Renal cortical epithelial cell (primary cell): ENCODE measurements around the gene ZC2HC1B. TPM values are rescaled to one million over a fixed set of nuclear protein-coding genes. Genes with fewer than 3 reads are reported as not detected.
"Not testable (repeated sequence)": the region's sequence is repeated elsewhere in the genome, so short reads cannot be mapped to it uniquely, and the experiment has no call there.

ENCODE experiments used
- DNase-seq: peaks from one replicate; pipeline ENCODE4 v3.0.0-alpha.2; 2011; ENCODE audit warnings: low read depth
- total RNA-seq: library from RNA; depleted of rRNA; stranded (reverse); fragments of >200 nt; gene quantifications from 2 replicates; pipeline ENCODE4 v1.2.3, GENCODE V29; 2014

The ZC2HC1B gene
- total RNA-seq, 1 donor from 2014 or later: not detected

- not testable (repeated sequence) for DNase-seq
These were observed 4.5 kb downstream of the ZC2HC1B start for GRCh38 chr6:143868808-143869207.

DNA sequence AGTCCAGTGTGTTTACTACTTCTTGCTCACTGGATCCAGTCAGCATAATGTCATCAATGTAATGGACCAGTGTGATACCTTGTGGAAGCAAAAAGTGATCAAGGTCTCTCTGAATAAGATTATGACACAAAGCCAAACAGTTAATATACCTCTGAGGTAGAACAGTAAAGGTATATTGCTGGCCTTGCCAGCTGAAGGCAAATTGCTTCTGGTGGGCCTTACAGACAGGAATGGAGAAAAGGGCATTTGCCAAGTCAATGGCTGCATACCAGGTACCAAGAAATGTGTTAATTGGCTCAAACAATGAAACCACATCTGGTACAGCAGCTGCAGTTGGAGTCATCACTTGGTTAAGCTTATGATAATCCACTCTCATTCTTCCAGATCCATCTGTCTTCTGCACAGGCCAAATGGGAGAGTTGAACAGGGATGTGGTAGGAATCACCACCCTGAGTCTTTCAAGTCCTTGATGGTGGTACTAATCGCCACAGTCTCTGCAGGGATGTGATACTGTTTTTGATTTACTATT is 7.0 kb downstream of the ZC2HC1B start:
- DNase-seq: not testable (repeated sequence)

DNA sequence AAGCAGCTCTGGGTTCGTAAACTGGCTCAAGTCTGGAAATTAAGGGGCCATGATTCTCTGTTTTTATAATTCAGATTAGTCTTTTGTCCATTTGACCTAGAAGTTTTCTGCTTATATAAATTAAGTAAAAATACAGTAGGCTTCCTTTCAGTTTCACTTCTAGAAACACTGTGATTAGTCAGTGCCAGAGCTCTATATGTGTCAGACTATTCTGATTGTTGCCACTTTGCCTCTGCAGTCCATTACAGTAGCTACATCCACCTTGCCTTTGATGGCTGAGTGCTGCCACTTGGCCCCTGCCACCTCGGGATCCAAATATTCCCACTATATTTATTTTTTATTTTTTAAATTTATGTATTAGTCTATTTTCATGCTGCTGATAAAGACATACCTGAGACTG is 7.9 kb downstream of the ZC2HC1B start:
- peak; percentile 13 for DNase-seq

GRCh38 chr6:143873600-143873999 is 9.3 kb downstream of the ZC2HC1B start:
- not testable (repeated sequence) for DNase-seq

GRCh38 chr6:143874503-143874902 is 10.2 kb downstream of the ZC2HC1B start:
- DNase-seq: not testable (repeated sequence)

DNA sequence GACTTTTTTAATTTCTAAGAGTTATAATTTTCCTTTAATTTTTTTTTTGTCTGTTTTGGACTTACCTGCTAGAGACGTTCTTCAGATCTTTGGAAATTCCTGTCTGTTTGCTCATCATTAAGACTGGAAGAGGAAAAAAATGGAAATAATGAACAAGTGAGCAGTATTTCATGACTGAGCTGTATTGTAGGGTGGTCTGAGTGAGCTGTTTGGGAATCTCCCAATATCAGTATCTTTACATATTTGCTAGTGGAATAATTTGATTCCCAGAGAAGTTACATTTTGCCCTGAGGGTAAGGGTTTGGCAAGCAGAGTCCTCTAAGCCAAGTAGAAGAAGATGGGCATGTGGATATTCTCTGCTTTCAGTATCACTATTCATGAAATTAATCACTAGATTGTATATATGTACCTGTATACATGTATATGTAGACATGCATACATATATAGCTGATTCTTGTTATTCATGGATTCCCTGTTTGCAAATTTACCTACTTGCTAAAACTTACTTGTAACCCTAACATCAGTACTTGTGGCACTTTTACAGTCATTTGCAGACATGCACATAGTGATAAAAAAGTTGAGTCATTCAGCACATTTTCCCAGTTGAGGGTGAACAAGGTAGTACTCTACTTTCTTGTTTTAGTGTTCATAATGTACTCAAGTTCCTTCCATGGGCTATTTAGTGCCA is 13.5 kb downstream of the ZC2HC1B start:
- no peak for DNase-seq

GRCh38 chr6:143878272-143878760 is 14.0 kb downstream of the ZC2HC1B start:
- peak; percentile 13 for DNase-seq

GRCh38 chr6:143880412-143880811 is 16.1 kb downstream of the ZC2HC1B start:
- DNase-seq: no peak

- DNase-seq: no peak
These were observed 18.2 kb downstream of the ZC2HC1B start for GRCh38 chr6:143882401-143882930.

DNA sequence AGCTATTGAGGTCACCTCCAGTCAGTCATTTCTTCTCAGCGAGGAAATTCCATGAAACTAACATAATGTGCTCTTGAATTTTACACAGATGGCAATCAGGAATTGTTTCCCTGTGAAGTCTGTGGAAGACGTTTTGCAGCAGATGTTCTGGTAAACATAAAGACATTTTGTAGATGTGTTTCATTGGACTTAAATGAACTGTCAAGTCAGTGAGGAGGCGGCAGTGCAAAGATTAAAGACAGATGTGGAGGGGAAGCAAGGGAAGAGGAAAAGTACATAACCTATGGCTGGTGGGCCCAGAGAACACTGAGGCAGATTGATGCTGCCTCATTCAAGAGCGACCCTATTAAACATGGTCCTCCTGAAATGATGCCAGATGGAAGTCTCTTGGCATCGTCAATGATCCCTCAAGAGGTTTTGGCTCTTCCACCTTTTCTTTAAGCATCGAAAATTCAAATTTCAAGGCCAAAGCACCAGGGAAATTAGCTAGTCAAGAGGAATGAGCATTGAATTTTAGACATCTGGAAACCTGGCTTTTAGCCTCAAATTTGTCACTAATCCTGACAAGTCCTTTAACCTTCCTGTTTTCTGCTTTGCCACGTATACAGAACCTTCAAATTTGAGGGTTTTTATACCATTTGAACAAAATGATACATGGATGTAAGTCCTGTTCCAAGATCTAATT is 20.1 kb downstream of the ZC2HC1B start:
- DNase-seq: no peak

DNA sequence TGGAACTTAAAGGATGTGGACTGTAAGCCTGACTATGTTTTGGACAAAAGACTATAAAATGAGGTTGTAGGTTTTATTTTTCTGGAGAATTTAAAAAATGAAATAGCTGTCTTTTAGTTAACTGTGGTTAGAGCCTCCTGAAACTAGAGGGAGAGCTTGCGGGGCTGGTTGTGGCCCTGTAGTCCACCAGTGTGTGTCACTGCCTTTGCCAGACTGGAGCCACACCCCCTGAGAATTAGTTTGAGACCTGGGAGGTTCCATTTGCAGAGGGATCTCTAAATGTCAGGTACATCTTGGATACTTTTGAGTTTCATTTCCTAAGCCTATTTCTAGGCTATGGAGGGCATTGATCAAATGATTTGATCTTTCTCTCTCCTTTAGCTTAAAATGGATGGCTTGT is 20.8 kb downstream of the ZC2HC1B start:
- no peak for DNase-seq

DNA sequence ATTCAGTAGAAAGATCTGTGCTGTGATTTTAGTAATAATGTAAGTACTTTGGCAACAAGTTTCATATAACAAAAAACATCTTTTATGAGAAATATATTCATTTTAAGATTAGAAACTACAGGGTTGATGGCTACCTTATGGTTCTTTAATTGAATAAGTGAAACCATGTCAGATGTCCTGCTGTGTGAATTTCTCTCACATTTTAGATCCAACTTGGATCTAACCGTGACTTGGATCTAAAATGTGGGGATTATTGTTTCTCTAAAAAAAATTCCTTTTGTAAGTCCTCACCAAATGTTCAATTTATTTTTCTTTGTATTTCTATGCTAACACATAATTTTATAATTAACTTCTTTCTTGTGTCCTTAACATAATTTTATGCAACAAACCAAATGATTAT is 30.4 kb downstream of the ZC2HC1B start:
- DNase-seq: no peak

DNA sequence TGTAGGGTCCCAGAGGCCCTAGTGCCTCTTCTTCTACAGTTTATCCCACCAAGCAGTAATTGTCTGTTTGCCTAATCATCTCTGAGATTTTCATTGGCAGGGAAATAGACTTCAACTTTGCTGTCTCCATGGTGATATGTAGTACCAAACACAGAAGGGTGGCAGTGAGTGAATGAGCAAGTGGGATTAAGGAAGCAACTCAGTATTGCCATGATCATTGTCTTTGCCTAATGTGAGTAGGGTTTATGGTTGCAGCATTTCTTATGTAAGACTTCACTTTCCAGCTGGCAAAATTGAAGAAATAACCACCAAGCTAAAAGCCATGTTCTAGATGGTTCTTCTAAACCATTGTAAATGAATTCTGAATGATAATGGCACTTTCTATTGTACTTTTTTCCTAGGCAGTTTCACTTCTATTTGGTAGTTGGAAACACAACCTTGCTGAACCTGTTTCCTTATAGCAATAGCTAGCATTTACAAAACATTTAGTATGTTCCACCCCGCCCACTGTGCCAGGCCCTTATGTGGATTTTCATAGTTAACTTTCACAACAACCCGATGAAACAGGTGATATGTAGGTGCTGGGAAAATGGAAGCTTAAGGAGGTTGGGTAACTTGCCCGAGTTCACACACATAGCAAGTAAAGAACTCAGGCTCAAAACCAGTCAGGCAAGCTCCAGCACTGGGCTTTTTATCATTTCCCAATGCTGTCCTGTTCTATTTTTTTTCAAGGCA is 32.0 kb downstream of the ZC2HC1B start:
- peak; percentile 50 for DNase-seq

DNA sequence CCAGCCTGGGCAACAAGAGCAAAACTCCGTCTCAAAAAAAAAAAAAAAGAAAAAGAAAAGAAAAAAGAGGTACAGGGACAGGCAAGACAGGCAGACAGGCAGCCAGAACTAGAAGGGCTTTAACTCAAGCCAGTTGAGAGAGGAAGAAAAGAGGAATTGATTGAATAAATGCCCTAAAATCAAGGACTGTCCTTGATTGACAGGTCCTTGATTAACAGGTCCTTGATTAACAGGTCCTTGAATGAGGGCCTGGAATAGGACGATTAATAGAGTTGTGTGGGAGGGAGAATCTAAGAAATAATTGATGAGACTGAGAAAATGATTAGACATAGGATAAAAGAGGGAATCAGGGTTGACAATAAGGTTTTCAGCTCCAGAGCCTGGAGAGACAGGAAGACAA is 36.1 kb downstream of the ZC2HC1B start:
- no peak for DNase-seq

DNA sequence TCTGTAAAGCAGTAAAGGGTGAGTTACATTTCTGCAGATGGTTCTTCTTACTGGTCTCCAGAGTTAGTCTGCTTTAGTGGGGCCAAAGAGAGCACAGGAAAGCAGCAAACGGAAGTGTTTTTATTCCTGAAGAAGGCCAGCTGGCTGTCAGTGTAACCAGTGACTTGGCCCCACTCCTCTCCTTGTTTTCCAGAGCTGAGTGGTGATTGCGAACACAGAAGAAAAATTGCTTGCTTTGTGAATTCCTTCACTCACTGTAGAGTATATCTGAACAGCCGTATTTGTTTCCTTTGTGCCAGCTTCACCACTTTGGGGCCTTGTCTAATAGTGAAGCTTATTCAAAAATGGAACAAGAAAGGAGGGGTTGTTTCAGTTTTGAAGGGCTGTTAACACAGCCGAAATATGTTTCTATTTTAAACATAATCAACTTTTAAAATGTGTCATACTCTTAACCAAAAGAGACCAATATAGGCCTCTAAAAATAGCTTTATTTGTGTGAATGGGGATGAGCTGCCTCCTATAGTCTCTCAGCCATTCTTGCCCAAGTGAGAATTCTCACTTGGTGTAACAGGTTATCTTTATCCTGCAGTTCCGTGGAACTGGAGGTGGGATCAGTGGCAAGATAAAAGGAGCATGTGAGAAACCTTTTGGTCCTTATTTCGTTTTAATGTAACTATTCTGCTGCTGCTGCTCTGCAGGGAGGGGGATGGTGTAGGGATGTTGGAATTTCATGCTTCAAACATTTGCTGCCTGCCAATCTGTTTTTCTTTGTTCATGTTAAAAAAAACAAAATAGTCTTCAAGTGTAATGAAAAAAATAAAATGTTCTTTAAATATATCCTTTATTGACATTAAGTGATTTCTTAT is 37.8 kb downstream of the ZC2HC1B start:
- DNase-seq: no peak

- no peak for DNase-seq
These were observed 38.6 kb downstream of the ZC2HC1B start for GRCh38 chr6:143902827-143903226.

- no peak for DNase-seq
These were observed 46.8 kb downstream of the ZC2HC1B start for GRCh38 chr6:143911028-143911427.

- DNase-seq: no peak
These were observed 48.4 kb downstream of the ZC2HC1B start for GRCh38 chr6:143912671-143913070.

DNA sequence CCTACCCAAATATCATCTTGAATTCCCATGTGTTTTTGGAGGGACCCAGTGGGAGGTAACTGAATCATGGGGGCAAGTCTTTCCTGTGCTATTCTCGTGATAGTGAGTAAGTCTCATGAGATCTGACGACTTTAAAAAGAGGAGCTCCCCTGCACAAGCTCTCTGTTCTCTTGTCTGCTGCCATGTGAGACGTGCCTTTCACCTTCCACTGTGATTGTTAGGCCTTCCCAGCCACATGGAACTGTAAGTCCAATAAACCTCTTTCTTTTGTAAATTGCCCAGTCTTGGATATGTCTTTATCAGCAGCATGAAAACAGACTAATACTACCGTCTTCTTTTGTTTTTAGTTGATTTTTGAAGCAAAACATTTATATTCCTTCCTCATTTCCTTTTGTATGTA is 52.8 kb downstream of the ZC2HC1B start:
- DNase-seq: not testable (repeated sequence)

GRCh38 chr6:143928853-143929252 is 64.6 kb downstream of the ZC2HC1B start:
- DNase-seq: no peak

DNA sequence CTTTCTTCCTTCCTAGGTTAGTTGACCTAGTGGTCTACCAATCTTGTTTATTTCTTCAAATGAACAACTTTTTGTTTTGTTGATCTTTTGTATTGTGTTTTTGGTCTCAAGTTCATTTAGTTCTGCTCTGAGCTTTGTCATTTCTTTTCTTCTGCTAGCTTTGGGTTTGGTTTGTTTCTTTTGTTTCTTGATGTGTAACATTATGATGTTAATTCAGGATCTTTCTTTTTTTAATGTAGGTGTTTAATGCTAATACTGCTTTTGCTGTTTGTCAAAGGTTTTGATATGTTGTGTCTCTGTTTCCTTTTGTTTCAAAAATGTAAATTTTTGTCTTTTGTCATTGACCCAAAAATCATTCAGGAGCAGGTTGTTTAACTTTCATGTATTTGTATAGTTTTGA is 65.7 kb downstream of the ZC2HC1B start:
- no peak for DNase-seq
